Activated CD8-positive, alpha-beta memory T cell treated with anti-CD3 and anti-CD28 coated beads for 4 hours (primary cell): ENCODE data around the gene DDX3X.
"Not testable (repeated sequence)": the region's sequence is repeated elsewhere in the genome, so short reads cannot be mapped to it uniquely, and the experiment has no call there.

Experiments
- DNase-seq, 2 donors: peaks; one replicate each; pipeline ENCODE4 v3.0.0-alpha.2; 2020; ENCODE audit warnings: low read depth in 2 of 2

Gene DDX3X

GRCh38 chrX:41333744-41334362 lies at the start of gene DDX3X:
TSS of gene DDX3X (plus strand) at chrX:41334162. CDS start at chrX:41334253, 91 bp downstream.
- peak; percentile 74 to 85 for DNase-seq

GRCh38 chrX:41285928-41286327 lies 48.0 kb upstream of the DDX3X start:
- not testable (repeated sequence) for DNase-seq

DNA sequence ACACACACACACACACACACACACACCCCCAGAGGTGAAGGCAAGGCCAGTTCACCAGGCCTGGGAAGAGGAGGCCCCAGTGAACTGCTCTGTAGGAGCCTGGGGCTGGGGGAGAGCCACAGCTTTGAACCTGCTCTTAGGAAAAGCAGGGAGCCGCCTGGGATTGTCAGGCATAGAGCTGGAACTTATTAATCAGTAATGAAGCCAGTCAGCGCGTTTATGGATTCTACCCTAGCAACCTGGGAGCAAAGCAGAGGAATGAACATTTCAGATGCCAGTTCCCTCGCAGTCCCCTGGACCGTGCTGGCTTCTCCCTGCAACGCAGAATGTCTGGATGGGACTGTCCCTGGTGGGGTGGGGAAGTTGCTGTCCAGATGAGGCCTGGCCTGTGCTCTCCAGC lies 45.3 kb upstream of the DDX3X start:
- no peak for DNase-seq

DNA sequence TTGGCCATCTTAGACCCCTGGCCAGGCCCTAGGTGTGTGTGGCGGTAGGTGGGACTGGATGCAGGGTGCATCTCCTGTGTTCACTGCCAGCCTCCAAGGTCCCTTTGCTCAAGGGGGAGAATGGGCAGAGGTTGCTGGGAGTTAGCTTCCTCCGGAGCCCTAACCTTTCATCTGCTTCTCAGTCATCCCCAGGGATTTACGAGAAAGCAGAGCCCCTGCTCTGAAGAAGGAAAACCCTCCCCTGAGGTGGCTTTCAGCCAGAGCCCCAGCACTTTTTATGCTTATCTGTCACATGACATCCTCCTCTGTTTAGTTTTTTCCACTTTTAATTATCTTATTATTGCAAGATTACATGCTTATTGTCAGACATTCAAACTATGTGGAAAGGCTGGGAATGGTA lies 44.9 kb upstream of the DDX3X start:
- no peak for DNase-seq

- DNase-seq: no peak
Observed at GRCh38 chrX:41291309-41291708, 42.7 kb upstream of the DDX3X start.

GRCh38 chrX:41293269-41293668 lies 40.7 kb upstream of the DDX3X start:
- no peak for DNase-seq

- DNase-seq: no peak
Observed at GRCh38 chrX:41300758-41301437, 33.1 kb upstream of the DDX3X start.

- no peak for DNase-seq
Observed at GRCh38 chrX:41301438-41301824, 32.5 kb upstream of the DDX3X start.

GRCh38 chrX:41302370-41302769 lies 31.6 kb upstream of the DDX3X start:
- DNase-seq: no peak

DNA sequence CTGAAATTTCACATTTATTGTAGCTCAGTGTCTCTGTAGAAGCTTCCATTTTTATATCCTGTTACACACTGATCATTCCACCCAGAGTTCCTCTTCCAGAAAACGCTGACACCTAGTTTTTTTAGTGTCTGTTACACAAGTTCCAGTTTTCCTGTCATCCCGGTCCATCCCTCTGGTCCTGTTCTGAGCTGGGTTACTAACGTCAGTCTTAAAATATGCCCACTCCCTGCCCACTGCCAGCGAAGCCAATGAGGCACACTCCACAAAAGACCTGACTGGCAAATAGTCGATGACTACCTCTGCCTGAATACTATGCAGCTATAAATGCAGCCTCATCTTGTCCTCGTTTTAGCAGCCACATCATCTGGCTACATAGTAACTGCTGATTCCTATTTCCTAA lies 30.9 kb upstream of the DDX3X start:
- DNase-seq: no peak

DNA sequence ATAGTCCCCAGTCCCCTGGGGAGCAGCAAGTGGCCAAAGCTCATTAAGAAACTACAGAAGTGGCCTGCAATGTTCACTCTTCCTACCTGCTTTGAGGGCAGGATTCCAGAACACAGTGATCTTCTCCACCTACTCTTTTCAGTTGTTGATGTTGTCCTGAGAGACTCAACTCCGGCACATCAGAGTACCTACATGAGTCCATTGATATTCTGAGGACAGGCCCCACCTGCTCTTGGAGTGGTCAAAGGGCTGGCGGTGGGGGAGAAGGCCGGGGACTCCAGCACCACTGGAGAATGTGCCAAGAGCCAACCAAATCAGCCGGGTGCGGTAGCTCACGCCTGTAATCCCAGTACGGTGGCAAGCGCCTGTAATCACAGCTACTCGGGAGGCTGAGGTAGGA lies 29.8 kb upstream of the DDX3X start:
- DNase-seq: no peak

DNA sequence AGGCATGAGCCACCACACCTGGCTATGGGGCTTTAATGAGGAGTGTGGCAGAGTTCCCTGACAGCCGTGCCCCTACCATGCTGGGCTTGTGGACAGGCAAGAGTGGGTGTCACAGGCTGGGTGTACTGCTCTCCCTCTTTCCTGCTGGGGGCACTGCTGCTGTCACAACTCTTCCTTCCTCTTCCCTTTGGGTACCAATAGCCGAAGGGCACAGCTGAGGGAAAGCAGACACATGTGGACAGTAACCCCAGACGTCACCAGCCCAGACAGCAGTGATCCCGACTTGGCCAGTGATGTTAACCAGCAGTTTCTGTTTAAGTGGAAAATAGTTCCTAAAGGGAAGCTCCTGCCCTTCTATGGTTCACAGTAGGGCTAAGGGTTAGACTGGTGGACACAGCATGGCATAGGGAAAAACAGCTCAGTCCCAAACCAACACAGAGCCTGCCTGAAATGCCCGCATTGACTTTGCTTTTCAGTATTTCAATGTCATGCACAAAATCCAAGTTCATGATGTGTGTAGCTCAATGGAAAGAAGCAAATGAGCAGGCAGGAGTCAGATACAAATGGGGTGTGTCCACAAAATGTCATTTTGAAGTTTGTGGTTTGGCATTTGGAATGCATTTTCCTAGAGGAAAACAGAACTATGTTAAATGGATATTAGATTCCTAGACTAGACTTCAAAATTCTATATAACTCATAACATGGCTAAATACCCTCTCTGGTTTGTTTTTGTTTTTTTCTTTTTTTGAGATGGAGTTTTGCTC lies 24.9 kb upstream of the DDX3X start:
- no peak for DNase-seq

DNA sequence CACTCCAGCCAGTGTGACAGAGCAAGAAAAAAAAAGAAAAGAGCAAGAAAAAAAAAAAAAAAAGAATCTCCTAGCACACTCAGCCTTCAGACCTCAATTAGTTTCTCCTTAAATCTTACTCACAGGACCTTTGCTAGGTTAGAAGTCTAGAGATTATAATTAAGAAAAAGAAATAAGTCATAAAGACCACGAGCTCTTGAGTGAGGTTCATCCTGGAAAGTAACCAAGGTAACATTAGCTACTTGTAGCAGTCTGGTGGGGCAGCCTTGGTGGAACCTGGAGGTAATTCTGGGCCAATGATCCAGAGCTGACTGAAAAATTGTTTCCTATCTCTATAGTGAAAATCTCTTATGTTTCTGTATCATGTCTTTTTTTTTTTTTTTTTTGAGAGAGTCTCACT lies 21.2 kb upstream of the DDX3X start:
- no peak for DNase-seq

DNA sequence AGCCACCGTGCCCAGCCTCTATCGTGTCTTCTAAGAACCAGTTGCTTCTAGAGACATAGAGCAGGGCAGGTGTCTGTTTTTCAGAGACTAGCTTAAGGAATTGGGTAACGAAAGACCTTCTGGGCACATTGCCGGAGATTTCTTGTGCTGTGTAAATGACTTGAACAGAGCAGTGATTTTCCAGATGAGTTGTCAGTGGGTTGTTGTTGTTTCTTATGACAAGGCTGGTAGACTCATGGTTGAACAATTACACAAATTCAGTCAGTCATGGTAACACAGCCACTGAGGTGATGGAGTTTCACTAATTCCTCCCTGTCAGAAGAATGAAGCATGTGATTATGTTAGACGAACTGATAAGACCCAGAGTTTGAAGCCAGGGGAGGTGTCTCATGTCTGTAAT lies 20.5 kb upstream of the DDX3X start:
- no peak for DNase-seq

GRCh38 chrX:41314204-41314603 lies 19.8 kb upstream of the DDX3X start:
- no peak for DNase-seq

GRCh38 chrX:41314881-41315280 lies 19.1 kb upstream of the DDX3X start:
- no peak for DNase-seq

DNA sequence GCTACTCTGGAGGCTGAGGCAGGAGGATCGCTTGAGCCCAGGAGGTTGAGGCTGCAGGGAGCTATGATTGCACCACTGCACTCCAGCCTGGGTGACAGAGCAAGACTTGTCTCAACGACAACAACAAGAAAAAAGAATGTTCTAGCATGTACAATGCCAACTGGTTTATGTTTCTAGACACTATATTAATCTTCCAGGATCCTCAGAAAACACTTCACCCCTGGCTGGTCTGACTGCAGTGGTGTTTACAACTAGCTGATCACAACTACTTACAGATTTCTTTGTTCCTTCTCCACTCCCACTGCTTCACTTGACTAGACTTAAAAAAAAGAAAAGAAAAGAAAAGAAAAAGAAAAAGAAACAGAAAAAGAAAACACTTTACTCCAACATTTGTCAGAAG lies 17.7 kb upstream of the DDX3X start:
- not testable (repeated sequence) for DNase-seq

GRCh38 chrX:41317477-41318208 lies 16.3 kb upstream of the DDX3X start:
- DNase-seq: no peak

DNA sequence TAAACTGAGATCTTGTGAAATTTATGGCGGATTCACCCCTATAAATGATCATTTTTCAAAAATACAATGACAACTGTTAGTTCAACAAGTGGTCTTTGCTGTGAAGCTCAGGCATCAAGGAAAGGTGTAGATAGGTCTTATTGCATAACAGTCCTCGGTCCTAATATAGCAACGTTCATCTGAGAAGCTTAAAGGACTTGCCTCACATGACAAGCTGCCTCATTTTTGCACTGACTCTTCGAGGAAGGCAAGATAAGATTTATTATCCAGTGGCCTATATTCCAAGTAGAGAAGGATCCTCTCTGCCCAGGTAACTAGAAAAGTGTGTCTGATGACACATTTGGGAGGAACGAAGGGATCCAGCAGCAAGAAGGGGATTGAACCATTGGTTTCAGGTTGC lies 13.6 kb upstream of the DDX3X start:
- no peak for DNase-seq

DNA sequence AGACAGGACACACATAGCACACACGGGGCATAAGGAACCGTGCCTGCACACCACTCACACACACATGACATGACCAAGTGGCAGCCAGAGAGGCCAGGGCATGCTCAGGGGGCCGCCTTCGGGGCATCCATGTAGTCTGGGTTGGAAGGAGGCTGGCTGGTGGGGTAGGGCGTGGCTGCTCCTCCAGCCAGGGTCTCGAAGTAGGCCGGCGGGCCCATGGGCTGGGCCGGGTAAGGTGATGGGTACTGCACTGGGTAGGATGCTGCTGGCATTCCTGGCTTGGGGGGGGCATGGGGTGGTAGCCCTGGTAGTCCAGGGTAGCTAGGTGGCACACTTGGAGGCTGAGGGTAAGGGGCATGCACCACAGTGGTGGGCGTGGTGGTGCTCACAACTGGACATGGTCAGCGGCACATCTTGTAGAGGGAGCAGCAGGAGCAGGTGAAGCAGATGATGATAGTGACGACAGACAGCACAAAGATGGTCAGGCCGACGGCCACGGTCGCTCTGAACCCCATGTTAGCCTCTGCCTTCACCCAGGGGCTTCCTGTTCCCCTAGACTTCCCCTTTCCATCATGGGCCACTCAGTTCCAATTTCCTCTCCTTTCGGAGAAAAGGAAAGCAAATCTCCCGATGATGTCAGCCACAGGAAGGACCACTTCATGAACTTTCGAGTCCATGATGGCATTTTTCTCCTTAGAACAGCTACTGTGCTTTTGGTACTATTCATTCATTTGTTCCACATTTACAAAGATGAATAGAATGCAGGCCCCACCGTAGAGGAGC lies 10.9 kb upstream of the DDX3X start:
- no peak for DNase-seq

- DNase-seq: no peak
Observed at GRCh38 chrX:41326431-41326830, 7.5 kb upstream of the DDX3X start.

GRCh38 chrX:41327341-41327740 lies 6.6 kb upstream of the DDX3X start:
- DNase-seq: no peak
